Neural crest cell (in vitro differentiated cells): Measurements from ENCODE around the gene ACER2. TPM values are rescaled to one million over a fixed set of nuclear protein-coding genes. Genes with fewer than 3 reads are reported as not detected.

ENCODE experiments used
- DNase-seq: peaks from one replicate; pipeline ENCODE4 v3.0.0; 2021; ENCODE audit warnings: low read depth, mixed read lengths, low spot score
- H3K27ac Mint-ChIP-seq: one replicate; pipeline ENCODE4 v1.8.0; 2021; ENCODE audit warnings: mild to moderate bottlenecking, mixed read lengths; ENCODE audit not compliant: unreplicated experiment
- H3K27me3 Mint-ChIP-seq: 2 replicates; pipeline ENCODE4 v1.8.0; 2021; ENCODE audit warnings: low read depth, mild to moderate bottlenecking, mixed read lengths
- H3K36me3 Mint-ChIP-seq: 2 replicates; pipeline ENCODE4 v1.8.0; 2021; ENCODE audit warnings: low read depth, mild to moderate bottlenecking, mixed read lengths
- H3K4me1 Mint-ChIP-seq: 2 replicates; pipeline ENCODE4 v1.8.0; 2021; ENCODE audit warnings: mixed read lengths
- H3K4me3 Mint-ChIP-seq: one replicate; pipeline ENCODE4 v1.8.0; 2021; ENCODE audit warnings: mild to moderate bottlenecking, mixed read lengths
- H3K9me3 Mint-ChIP-seq: 2 replicates; pipeline ENCODE4 v1.8.0; 2021; ENCODE audit warnings: mixed read lengths
- CTCF ChIP-seq: fragments of 200-600 bp; sonication (generic); conservative IDR thresholded peaks from 2 replicates; pipeline ENCODE4 v1.5.0; 2021; ENCODE audit warnings: antibody characterized with exemption, mild to moderate bottlenecking
- total RNA-seq: library from RNA; stranded (reverse); gene quantifications from 2 replicates; pipeline ENCODE4 v1.2.1, GENCODE V29; 2021

ACER2 gene
- total RNA-seq, 1 donor from 2014 or later = 5.6 TPM

GRCh38 chr9:19486803-19487202 lies 78.0 kb downstream of the ACER2 start:
- H3K4me1 Mint-ChIP-seq = peaks cover 7% of the 10 kb centered on the region
- no peaks in the 10 kb centered on the region for H3K27me3 Mint-ChIP-seq
- no peak overlapping the region for H3K27ac Mint-ChIP-seq
- DNase-seq = no peak
- H3K4me3 Mint-ChIP-seq = no peak overlapping the region
- no peaks in the 10 kb centered on the region for H3K9me3 Mint-ChIP-seq
- H3K36me3 Mint-ChIP-seq = no peaks in the 10 kb centered on the region
- TF ChIP-seq CTCF = no peak

GRCh38 chr9:19488721-19489120 lies 79.9 kb downstream of the ACER2 start:
- H3K4me1 Mint-ChIP-seq = no peaks in the 10 kb centered on the region
- no peak overlapping the region for H3K27ac Mint-ChIP-seq
- no peak for TF ChIP-seq CTCF
- no peak for DNase-seq
- H3K9me3 Mint-ChIP-seq = no peaks in the 10 kb centered on the region
- H3K36me3 Mint-ChIP-seq = no peaks in the 10 kb centered on the region
- no peak overlapping the region for H3K4me3 Mint-ChIP-seq
- no peaks in the 10 kb centered on the region for H3K27me3 Mint-ChIP-seq

- Mint-ChIP-seq H3K4me3 (no peak overlapping the region), H3K9me3 (no peaks in the 10 kb centered on the region), H3K4me1 (no peaks in the 10 kb centered on the region), H3K27me3 (no peaks in the 10 kb centered on the region), H3K36me3 (no peaks in the 10 kb centered on the region), H3K27ac (no peak overlapping the region)
- no peak for DNase-seq
- no peak for TF ChIP-seq CTCF
Observed at GRCh38 chr9:19490269-19490668, 81.5 kb downstream of the ACER2 start.

GRCh38 chr9:19490828-19491227 lies 82.0 kb downstream of the ACER2 start:
- TF ChIP-seq CTCF = no peak
- H3K27me3 Mint-ChIP-seq = no peaks in the 10 kb centered on the region
- no peak overlapping the region for H3K4me3 Mint-ChIP-seq
- DNase-seq = no peak
- H3K4me1 Mint-ChIP-seq = no peaks in the 10 kb centered on the region
- no peaks in the 10 kb centered on the region for H3K36me3 Mint-ChIP-seq
- no peak overlapping the region for H3K27ac Mint-ChIP-seq
- H3K9me3 Mint-ChIP-seq = no peaks in the 10 kb centered on the region

GRCh38 chr9:19492775-19493173 lies 84.0 kb downstream of the ACER2 start:
- Mint-ChIP-seq H3K4me3 (no peak overlapping the region), H3K9me3 (no peaks in the 10 kb centered on the region), H3K27ac (no peak overlapping the region), H3K4me1 (no peaks in the 10 kb centered on the region), H3K36me3 (no peaks in the 10 kb centered on the region), H3K27me3 (no peaks in the 10 kb centered on the region)
- TF ChIP-seq CTCF = no peak
- no peak for DNase-seq

GRCh38 chr9:19493174-19493811 lies 84.5 kb downstream of the ACER2 start:
- Mint-ChIP-seq H3K4me1 (no peaks in the 10 kb centered on the region), H3K9me3 (no peaks in the 10 kb centered on the region), H3K27ac (no peak overlapping the region), H3K4me3 (no peak overlapping the region), H3K36me3 (no peaks in the 10 kb centered on the region), H3K27me3 (no peaks in the 10 kb centered on the region)
- DNase-seq = peak; percentile 62
- peak; percentile 82 for TF ChIP-seq CTCF
